A204.1 (cell line): ENCODE data around the gene ANKRD27.
"Not testable (repeated sequence)": the region's sequence is repeated elsewhere in the genome, so short reads cannot be mapped to it uniquely, and the experiment has no call there.

Source experiments
- FAIRE-seq: peaks from 2 replicates; lab custom pipeline; 2012; peaks lifted over from hg19 to GRCh38; lab: Jason Lieb, UNC

Gene ANKRD27

DNA sequence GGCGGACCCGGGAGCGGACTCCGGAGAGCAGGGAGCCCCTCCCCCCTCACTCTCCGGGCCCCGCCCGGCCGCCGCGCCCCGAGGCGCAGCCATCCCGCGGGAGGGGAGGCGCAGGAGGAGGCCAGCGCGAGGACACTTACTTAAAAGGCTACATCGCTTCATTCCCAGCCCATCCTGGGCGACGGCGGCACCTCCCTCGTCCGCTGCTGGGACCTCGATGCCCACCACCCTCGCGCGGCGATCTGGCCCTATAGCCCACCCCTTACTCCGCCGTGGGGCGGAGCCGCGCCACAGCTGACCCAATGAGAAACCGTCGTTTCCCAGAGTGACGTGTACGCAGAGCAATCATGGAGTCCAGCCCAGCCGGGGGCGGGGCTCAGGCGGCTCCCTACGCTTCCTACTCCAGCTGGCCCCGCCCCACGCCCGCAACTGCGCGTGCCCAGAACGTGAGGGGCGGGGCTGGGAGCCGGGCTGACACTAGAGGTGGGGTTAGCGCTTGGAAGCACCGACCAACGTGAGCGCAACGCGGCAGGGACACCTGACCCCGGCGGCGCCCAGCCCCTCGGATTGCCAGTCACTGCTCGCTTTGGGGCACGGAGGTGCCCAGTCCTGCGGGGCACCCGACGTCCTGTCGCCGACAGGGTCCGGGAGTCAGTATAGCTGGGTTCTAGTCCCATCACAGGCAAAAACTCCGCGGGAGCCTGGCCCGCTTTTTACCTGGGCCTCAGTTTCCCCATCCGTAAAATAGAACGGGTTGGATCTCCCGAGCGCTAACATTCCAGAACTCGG lies at the start of gene ANKRD27:
ANKRD27 (minus strand) TSS at position 250 of the 789 bp plus-strand sequence. CDS start 16,165 bp downstream, outside the sequence.
- peak; percentile 94 for FAIRE-seq

DNA sequence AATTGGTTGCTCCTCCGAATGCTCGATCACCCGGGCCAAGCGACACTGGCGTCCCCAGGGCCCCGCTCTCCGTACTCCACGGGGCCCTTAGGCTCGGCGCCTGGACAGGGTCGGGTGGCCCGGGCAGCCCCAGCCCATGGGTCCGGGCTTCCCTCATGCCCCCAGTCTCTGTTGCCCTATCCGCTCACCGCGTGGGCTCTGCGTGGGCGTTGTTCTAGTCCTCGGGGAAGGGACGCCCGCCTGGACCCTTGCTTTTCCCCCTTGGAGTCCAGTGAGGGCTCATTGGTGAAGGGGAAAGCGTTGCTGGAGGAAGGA lies 45.9 kb upstream of the ANKRD27 start:
- FAIRE-seq = no peak

DNA sequence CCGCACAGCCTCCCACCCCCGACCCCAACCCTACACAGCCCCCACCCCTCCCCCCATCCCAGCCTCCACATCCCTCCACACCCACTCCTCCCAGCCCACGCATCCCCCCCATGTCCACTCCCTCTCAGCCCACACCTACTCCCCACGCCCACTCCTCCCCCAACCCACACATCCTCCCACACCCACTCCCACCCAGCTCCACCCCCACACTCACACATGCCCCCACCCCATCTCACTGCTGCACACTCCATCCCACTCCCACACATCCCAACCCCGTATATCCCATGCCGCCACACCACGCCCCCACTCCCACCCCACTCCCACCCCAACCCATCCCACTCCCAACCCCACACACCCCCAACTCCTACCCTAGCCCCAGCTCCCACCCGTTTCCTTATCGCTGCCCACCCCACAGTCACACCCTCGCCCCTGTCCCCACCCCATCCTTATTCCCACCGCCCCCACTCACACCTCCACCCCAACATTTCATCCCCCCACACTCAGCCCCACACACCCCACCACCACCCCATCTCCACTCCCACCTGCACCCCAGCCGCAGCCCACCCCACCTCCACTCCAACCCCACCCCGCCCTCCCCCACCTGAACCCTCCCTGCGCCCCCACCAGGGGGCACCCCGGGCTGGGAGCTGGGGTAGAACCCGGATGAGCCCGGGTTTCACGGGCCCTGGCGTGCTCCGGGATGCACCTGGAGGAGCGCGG lies 45.4 kb upstream of the ANKRD27 start:
- no peak for FAIRE-seq

DNA sequence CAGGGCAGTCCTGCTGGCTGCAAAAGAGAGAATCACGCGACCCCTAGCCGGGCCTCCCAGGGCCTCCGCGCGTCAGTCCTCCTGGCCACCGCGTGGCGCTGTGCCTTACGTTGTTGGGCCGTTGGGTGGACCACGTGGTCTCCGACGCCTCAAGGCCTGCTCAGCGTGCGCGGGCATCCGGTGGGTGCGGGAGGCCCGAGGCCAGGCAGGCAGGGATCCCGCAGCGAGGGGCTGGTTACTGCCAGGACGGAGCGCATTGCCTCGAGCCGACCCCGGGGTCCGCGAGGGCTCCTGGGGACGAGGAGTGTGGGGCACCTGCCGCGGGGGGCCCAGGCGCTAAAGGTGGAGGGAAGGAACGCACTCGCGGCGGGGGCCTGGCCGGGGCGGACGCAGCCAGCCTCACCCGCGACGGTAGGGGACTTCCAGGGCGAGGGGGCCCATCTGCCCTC lies 44.7 kb upstream of the ANKRD27 start, which contains the start of gene TDRD12:
TDRD12 (plus strand) TSS at position 157 of the 449 bp plus-strand sequence. CDS start 306 bp downstream, outside the sequence.
- no peak for FAIRE-seq

DNA sequence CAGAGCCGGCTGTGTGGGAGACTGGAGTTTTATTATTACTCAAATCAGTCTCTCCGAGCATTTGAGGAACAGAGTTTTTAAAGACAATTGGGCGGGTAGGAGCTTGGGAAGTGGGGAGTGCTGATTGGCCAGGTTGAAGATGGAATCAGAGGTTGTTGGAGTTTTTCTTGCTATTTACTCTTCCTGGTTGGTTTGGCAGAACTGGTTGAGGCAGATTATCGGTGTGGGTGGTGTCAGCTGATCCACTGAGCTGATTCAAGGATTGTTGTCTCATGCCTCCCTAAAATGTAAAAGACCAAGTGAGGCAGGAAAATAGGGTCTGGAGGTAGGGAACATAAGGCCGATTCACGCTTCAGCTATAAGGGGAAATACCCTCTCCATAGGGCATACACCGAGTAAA lies 43.3 kb upstream of the ANKRD27 start:
- no peak for FAIRE-seq

DNA sequence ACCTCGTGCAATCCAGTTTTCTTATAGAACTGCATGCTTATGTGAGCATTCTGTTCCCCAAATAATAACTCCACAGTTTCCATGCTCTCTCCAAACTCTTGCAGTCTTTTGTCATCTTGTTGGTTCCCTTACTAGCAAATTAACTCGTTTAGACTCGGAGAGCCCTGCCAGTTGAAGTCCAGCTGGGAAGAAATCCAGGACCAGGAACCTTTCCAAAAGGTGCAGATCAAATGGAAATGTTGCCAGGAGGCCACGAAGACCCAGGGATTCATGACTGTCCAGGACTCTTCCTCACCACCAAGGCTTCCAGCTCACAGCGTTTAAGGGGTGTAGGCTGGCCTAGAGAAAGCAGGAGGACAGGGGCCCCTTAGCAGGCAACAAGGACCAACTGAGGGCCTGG lies 42.5 kb upstream of the ANKRD27 start:
- no peak for FAIRE-seq

DNA sequence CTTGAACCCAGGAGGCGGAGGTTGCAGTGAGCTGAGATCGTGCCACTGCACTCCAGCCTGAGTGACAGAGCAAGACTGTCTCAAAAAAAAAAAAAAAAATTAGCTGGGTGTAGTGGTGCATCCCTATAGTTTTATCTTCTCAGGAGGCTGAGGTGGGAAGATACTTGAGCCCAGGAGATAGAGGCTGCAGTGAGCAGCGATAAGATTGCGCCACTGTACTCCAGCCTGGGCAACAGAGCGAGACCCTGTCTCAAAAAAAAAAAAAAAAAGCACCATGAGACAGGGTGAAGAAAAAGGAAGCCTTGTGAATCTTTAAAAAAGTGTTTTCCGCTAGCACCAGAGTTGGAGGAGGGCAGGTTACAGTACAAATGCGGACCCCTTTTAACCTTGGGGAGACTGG lies 41.2 kb upstream of the ANKRD27 start:
- FAIRE-seq = not testable (repeated sequence)

DNA sequence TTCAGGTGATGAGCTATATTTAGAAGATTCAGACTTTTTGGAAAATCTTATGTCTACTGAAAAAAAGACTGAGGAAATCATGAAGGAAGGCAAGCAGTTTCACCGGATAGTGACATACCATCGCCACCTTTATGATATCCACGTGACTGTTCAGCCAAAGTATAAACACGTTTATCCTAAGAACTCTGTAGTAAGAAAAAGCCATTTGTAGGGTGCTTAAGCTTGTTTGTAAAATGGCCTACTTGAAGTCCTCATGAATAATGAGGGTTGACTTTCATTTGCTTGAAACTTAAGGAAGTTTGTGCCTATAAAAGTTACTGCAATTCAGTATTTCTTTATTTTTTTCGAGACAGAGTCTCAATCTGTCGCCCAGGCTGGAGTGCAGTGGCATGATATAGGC lies 36.8 kb upstream of the ANKRD27 start:
- FAIRE-seq = no peak

DNA sequence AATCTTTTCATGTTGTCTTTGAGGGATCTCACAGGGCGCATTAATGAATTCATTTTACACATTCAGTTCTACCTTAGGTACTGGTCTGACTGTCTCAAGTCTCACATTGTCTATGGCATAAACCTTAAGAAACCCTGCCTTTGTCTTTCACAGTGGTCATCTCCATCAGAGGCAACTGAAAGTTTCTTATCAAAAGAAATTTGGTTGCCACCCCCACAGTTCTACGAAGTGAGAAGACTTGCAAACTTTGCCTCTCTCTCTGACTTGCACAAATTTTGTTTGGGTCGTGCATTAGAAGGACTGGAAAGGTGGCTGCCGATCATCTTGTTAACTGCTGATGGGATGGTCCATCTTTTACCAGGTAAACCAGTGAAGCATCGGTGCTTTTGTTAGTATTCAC lies 34.1 kb upstream of the ANKRD27 start:
- FAIRE-seq = no peak

DNA sequence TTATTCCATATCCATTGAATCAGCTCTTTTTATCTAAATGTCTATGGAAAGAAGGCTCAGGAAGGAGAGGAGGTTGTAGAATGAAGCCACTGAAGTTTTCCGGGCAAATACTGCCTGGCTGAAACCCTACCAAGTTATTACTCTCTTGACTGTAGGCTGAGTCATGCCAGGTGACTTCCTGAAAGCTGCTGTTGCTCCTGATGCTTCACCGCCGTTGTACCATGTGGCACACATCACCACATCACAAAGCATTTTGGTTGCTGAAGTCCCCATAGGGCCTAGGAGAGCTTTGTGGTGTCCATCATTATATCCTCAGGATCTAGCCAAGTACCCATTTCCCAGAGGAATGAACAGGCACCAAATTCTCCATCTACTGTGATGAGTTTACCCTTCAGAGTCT lies 33.5 kb upstream of the ANKRD27 start:
- no peak for FAIRE-seq

DNA sequence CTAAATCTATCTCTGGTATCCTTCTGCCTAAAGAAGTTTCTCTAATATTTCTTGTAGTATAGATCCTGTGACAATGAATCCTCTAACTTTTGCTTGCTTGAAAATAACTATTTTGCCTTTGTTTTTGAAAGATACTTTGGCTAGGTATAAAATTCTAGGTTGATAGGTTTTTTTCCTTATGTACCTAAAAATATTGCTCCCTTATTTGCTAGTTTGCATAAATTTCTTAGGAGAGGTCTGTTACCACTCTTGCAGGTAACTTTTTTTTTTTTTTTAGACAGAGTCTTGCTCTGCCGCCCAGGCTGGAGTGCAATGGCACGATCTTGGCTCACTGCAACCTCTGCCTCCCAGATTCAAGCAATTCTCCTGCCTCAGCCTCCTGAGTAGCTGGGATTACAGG lies 29.0 kb upstream of the ANKRD27 start:
- not testable (repeated sequence) for FAIRE-seq

DNA sequence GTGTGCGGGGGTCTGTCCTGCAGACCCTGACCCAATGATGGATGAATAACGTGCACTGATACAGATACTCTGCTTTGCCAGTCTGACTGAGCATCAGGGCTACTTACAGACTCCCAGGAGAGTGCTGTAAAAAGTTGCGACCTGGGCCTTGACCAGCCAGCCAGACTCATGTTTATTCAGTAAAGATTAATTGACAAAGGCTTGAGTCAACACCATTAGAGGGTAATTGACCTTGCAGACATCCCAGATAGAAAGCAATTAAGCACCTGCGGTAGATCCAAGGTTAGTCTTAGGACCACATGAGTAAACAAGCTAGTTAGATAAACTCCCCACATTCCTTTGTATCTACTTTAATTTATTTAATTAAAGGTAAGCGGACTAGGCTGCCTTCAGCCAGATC lies 27.0 kb upstream of the ANKRD27 start:
- FAIRE-seq = no peak

DNA sequence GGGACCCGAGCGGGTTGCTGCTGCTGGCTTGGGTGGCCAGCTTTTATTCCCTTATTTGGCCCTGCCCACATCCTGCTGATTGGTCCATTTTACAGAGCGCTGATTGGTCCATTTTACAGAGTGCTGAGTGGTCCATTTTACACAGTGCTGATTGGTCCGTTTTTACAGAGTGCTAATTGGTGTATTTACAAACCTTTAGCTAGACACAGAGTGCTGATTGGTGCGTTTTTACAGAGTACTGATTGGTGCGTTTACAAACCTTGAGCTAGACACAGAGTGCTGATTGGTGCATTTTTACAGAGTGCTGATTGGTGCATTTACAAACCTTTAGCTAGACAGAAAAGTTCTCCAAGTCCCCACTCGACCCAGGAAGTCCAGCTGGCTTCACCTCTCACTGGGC lies 25.1 kb upstream of the ANKRD27 start:
- FAIRE-seq = not testable (repeated sequence)

DNA sequence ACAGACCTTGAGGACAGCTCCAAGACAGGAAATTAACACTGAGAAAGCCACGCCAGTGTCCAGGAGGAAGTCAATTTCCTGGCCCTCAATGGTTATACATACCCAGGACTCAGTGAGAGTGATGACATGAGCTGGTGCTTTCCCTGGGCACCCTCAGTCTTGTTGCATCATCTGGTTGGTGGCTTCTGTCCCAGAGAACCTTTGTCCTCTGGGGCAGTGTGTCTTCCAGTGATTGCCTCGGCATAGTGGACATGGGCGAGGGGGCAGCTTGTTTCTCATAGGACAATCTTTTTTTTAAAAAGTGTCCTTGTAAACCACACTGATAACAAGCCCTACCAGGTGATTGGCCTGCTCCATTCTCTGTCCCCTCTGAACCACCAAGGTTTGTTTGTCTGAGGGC lies 21.8 kb upstream of the ANKRD27 start:
- FAIRE-seq = not testable (repeated sequence)

DNA sequence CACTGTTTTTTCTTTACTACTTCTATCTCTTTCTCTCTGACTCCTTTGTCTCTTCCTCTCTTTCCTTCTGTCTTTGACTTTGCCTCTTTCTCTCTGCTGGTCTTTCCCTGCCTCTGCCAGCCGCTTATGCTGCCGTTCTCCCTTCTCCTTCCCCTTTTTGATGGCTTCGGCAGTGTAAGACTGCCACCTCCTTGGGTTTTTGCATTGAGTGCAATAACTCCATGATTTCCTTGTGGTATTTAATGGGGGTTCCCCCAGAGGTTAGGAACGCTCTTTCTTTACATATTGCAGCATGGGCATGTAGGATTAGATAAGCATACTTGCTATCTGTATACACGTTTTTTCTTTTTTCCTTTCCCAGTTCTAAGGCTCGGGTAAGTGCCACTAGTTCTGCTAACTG lies 20.5 kb upstream of the ANKRD27 start:
- not testable (repeated sequence) for FAIRE-seq

DNA sequence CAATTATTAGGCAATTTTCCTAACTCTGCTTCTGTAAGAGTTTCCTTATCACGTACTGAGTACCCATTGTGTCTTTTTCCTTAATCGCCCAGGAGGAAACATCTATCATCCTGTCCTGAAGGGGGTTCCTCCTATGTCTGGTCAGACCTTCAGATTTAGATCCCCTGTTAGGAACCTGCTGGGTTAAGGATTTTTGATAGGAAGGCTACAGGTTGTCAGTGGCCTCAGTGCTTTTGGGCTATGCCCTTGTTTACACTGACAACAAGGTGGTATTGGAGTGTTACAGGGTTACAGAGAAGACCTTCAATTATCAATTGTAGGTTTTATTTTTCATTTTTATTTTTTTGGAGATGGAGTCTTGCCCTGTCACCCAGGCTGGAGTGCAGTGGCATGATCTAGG lies 19.9 kb upstream of the ANKRD27 start:
- FAIRE-seq = not testable (repeated sequence)

DNA sequence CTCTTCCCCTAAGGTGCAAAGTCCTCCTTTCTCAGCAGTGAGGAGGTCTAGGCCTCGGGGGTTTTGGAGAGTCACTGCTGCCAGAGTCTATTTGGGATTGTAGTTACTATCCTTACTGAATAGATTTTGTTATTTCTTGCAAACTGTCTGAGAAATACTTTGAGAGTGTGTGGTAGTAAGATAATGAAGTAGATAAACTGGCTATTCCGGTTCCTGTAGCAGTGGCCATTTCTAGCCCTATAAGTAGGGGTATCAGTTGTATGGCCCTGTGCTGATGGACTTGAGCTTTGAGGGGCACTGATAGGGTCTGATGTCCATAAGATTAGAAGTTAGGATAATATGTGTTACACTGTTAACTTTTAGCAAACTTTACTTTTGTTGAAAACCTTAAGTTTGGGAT lies 19.3 kb upstream of the ANKRD27 start:
- not testable (repeated sequence) for FAIRE-seq

DNA sequence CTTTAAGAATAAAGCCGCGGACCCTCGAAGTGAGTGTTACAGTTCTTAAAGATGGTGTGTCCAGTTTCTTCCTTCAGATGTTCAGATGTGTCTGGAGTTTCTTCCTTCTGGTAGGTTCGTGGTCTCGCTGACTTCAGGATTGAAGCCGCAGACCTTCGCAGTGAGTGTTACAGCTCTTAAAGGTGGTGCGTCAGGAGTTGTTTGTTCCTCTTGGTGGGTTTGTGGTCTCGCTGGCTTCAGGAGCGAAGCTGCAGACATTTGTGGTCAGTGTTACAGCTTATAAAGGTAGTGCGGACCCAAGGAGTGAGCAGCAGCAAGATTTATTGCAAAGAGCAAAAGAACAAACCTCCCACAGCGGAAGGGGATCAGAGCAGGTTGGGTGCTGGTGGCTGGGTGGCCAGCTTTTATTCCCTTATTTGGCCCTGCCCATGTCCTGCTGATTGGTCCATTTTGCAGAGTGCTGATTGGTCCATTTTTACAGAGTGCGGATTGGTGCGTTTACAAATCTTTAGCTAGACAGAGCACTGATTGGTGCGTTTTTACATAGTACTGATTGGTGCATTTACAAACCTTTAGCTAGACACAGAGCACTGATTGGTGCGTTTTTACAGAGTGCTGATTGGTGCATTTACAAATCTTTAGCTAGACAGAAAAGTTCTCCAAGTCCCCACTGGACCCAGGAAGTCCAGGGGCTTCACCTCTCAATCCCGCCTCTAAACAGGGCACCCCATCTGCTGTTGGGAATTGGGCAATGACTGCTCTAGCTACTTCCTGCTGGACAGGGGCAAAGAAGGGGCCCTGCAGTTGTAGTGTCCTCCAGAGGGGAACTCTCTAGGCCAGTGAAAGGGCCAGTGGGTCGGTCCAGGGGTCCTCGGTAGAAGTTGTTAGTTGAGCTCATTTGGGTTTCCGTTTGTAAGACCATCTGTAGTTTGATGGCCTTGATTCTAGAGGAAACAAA lies 18.4 kb upstream of the ANKRD27 start:
- not testable (repeated sequence) for FAIRE-seq

DNA sequence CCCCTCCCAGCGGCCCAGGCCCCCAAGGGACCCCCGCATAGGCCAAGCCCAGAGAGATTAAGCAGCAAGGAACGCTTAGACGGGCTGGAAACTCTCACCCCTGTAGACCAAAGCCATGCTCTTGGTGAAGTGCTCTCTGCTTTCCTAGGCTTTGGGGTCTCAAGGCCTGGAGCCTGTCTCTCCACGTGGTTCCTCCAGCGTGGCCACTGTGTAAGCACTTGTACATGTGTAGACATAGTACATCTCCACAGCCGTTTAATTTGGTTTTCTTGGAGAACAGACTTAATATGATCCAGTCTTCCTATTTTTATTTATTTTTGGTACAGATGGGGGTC lies 17.7 kb upstream of the ANKRD27 start:
- FAIRE-seq = no peak

DNA sequence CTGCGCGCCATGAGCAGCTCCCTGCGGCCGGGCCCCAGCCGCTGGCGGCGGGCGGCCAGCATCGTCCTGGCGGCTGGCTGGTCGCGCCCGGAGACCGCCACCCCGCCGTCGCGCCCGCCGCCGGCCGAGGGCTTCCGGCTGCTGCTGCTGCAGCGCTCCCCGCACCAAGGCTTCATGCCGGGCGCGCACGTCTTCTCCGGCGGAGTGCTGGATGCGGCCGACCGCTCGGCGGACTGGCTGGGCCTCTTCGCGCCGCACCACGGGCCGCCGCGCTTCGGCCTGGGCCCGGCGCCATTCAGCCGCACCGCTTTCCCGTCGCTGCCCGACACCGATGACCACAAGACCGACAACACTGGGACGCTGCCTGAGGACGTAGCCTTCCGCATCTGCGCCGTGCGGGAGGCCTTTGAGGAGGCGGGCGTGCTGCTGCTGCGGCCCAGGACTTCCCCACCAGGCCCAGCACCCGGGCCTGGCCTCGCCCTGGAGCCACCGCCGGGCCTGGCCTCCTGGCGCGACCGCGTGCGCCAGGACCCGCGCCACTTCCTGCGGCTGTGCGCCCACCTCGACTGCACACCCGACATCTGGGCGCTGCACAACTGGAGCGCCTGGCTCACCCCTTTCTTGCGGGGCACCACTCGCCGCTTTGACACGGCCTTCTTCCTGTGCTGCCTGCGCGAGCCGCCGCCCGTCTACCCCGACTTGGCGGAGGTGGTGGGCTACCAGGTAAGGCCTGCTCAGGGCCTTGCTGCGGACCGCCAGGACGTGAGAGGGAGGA lies 17.2 kb upstream of the ANKRD27 start:
- FAIRE-seq = no peak

DNA sequence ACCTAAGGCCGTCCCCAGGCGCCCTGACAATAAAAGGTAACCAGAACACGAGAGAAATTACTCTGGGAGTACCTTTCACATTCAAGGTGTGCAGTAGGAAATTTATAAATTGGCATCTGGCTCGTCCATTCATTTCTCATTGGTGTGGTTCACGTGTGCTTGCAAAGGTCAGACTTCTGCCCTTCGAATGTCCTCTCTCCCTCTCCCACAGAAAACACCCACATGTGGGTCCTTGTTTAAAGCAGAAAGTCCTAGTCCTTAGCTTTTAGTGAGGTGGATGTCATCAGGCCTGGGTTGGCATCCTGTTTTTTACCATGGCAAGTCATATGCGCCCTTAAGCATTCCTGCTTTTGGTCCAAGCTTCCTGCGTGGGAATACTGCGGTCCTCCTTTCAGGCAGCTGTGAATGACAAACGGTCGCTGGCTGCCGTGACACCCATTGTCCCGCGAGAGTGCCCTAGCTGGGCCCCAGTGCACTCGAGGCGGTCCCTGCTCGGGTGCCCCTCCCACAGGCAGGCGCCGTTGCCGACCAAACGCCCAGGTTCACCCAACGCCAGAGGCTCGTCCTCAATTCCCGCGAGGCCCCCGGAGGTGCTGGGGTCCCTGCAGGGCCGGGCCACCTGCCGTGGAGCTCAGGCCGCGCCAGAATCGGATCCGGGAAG lies 16.4 kb upstream of the ANKRD27 start, which contains the start of gene NUDT19:
NUDT19 (plus strand) TSS at position 531 of the 661 bp plus-strand sequence. CDS start 140 bp downstream, outside the sequence.
- FAIRE-seq = no peak
